RWPE2 (cell line): Measurements from ENCODE around the gene RNF19B.

Experiments used
- ATAC-seq: fragments of 200-7000 bp; cut with Tn5 transposase; 3 replicates; pipeline ENCODE4 v1.9.1; 2021; ENCODE audit warnings: low read depth
- DNase-seq: peaks from one replicate; pipeline ENCODE4 v3.0.0-alpha.2; 2020; ENCODE audit warnings: low spot score
- H3K27ac ChIP-seq: fragments of 450-650 bp; 2 replicates; pipeline ENCODE4 v1.5.1; 2017; ENCODE audit warnings: mild to moderate bottlenecking; ENCODE audit not compliant: poor library complexity, severe bottlenecking
- H3K27me3 ChIP-seq: fragments of 250-450 bp; sonication (Bioruptor Pico); 2 replicates; pipeline ENCODE4 v1.5.1; 2021; ENCODE audit warnings: mild to moderate bottlenecking, moderate library complexity; ENCODE audit not compliant: insufficient read depth, poor library complexity, severe bottlenecking
- H3K36me3 ChIP-seq: fragments of 250-450 bp; sonication (Bioruptor Pico); 2 replicates; pipeline ENCODE4 v1.5.1; 2020; ENCODE audit warnings: low read depth, mild to moderate bottlenecking, moderate library complexity
- H3K4me1 ChIP-seq: fragments of 250-450 bp; sonication (Bioruptor Pico); 2 replicates; pipeline ENCODE4 v1.5.1; 2021; ENCODE audit warnings: mild to moderate bottlenecking, moderate library complexity; ENCODE audit not compliant: insufficient read depth, poor library complexity, severe bottlenecking
- H3K4me3 ChIP-seq: fragments of 250-450 bp; sonication (Bioruptor Pico); 2 replicates; pipeline ENCODE4 v1.5.1; 2021; ENCODE audit warnings: mild to moderate bottlenecking, moderate library complexity; ENCODE audit not compliant: severe bottlenecking
- H3K9me3 ChIP-seq: fragments of 250-450 bp; sonication (Bioruptor Pico); 2 replicates; pipeline ENCODE4 v1.5.1; 2021; ENCODE audit warnings: mild to moderate bottlenecking, moderate library complexity; ENCODE audit not compliant: severe bottlenecking
- TF ChIP-seq, protein P1 (sequence below): fragments of 450-650 bp; IDR thresholded peaks from one replicate; pipeline ENCODE4 v1.5.1; 2017; ENCODE audit warnings: mild to moderate bottlenecking, moderate library complexity; ENCODE audit not compliant: poor library complexity, severe bottlenecking

Gene RNF19B

DNA sequence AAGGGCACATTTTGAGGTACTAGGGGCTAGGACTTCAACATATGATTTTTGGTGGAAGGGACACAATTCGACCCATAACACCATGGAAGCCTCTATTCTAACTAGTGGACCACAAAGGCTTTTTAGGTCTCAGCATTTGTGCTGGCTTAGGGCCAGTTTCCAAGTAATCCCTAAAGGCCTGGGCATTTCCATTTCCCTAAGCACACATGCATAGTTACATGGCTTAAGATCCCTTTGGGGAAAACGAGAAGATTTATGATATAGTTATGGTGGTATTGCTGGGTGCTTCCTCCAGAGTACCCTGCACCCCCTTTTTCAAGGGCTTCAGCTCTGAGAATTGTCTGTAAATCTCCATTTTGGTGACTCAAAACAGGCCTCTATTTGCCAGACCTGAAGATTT lies 35.2 kb downstream of the RNF19B start:
- Histone ChIP-seq H3K4me3 (no peak overlapping the region), H3K27me3 (no peaks in the 10 kb centered on the region), H3K27ac (no peak overlapping the region), H3K36me3 (no peaks in the 10 kb centered on the region), H3K9me3 (no peaks in the 10 kb centered on the region), H3K4me1 (peaks cover 10% of the 10 kb centered on the region)
- TF ChIP-seq, protein P1, sequence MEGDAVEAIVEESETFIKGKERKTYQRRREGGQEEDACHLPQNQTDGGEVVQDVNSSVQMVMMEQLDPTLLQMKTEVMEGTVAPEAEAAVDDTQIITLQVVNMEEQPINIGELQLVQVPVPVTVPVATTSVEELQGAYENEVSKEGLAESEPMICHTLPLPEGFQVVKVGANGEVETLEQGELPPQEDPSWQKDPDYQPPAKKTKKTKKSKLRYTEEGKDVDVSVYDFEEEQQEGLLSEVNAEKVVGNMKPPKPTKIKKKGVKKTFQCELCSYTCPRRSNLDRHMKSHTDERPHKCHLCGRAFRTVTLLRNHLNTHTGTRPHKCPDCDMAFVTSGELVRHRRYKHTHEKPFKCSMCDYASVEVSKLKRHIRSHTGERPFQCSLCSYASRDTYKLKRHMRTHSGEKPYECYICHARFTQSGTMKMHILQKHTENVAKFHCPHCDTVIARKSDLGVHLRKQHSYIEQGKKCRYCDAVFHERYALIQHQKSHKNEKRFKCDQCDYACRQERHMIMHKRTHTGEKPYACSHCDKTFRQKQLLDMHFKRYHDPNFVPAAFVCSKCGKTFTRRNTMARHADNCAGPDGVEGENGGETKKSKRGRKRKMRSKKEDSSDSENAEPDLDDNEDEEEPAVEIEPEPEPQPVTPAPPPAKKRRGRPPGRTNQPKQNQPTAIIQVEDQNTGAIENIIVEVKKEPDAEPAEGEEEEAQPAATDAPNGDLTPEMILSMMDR, result no peak
- DNase-seq (no peak), ATAC-seq (no peak)

DNA sequence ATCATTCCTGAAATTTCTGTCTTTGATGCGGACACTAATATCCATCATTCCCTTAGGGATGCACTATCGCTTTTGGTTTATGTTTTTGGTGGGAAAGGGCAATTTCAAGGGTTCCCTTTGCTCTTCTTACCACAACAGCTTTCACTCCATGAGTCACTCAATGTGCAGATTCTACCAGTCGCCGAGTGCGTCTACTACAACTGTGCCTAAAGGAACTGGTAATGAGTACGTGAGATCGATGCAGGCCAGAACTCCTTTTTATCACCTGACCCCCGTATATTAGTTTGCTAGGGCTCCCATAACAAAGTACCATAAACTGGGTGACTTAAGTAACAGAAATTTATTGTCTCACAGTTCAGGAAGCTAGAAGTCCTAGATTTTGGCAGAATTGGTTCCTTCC lies 35.9 kb downstream of the RNF19B start:
- ATAC-seq (no peak), DNase-seq (no peak)
- Histone ChIP-seq H3K27me3 (no peaks in the 10 kb centered on the region), H3K27ac (no peak overlapping the region), H3K4me1 (peaks cover 3% of the 10 kb centered on the region), H3K4me3 (no peak overlapping the region), H3K9me3 (no peaks in the 10 kb centered on the region), H3K36me3 (no peaks in the 10 kb centered on the region)
- TF ChIP-seq, protein P1, result no peak

DNA sequence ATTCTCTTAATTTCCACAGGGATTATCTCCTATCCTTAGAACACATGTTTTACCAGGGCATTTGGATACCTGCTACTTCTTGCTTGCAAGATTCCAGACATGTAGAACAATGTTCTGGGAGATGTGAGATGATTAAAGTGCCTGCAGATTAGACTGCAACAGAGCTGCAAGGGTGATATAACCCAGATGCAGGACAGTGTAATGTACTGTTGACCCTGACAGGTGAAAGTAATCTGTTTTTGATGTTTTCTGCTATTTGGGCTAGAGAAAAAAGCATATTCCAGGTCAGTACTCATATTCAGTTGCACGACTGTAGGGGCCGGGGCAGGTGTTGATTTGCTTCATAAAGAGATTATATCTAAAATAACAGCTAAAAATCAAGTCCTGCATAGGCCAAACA lies 36.3 kb downstream of the RNF19B start:
- ATAC-seq, result no peak
- no peaks in the 10 kb centered on the region for H3K4me1 ChIP-seq
- TF ChIP-seq, protein P1, result no peak
- no peak overlapping the region for H3K4me3 ChIP-seq
- no peaks in the 10 kb centered on the region for H3K9me3 ChIP-seq
- no peak for DNase-seq
- H3K27me3 ChIP-seq, result no peaks in the 10 kb centered on the region
- H3K36me3 ChIP-seq, result no peaks in the 10 kb centered on the region
- H3K27ac ChIP-seq, result no peak overlapping the region

DNA sequence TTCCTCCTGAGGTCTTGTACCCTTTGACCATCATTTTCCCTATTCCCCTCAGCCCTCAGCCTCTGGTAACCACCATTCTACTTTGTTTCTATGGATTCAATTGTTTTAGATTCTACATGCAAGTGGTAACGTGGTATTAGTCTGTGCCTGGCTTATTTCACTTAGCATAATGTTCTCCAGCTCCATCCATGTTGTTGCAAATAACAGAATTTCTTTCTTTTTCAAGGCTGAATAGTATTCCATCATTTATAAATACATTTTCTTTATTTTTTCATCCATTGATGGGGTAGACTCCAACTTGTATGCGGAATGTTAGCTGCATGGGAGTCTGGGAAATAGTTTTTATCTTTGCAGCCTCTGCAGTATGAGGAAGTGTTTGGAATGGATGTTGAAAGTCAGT lies 37.2 kb downstream of the RNF19B start:
- Histone ChIP-seq H3K4me1 (no peaks in the 10 kb centered on the region), H3K9me3 (no peaks in the 10 kb centered on the region), H3K27me3 (no peaks in the 10 kb centered on the region), H3K27ac (no peak overlapping the region), H3K4me3 (no peak overlapping the region), H3K36me3 (no peaks in the 10 kb centered on the region)
- DNase-seq (no peak), ATAC-seq (no peak)
- TF ChIP-seq, protein P1, result no peak

DNA sequence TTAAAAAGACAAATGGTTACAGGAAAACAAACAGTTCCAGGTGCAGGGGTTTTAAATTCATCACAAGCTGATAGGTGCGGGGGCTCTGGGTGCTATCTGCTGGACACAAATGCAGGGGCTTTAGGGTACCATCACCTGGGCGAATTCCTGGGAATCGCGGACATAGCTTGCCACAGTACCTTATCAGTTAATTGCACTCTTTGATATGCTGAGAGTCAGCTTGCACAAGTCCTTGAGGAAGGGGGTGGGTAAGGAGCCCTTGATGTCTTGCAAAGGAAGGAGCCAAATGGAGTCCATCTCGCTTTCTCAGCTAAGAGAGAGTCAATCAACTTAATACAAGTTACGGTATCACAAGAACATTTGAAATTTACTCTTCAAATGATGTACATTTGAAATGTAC lies 38.0 kb downstream of the RNF19B start:
- TF ChIP-seq, protein P1, result no peak
- ATAC-seq (no peak), DNase-seq (no peak)
- Histone ChIP-seq H3K9me3 (no peaks in the 10 kb centered on the region), H3K4me3 (no peak overlapping the region), H3K27ac (no peak overlapping the region), H3K36me3 (no peaks in the 10 kb centered on the region), H3K4me1 (no peaks in the 10 kb centered on the region), H3K27me3 (no peaks in the 10 kb centered on the region)
